Activated naive CD8-positive, alpha-beta T cell treated with anti-CD3 and anti-CD28 coated beads, Interleukin-2, amount 50 U/mL, for 16 hours (primary cell): ENCODE measurements around the gene QARS1.

Experiments used
- DNase-seq: peaks from one replicate; pipeline ENCODE4 v3.0.0-alpha.2; 2020; ENCODE audit warnings: low read depth, low spot score

QARS1 gene

GRCh38 chr3:49053543-49053942 lies 51.0 kb downstream of the QARS1 start:
- DNase-seq = no peak
